GM18517 (cell line): ENCODE results near the gene PEPD.
"Not testable (repeated sequence)": the region's sequence is repeated elsewhere in the genome, so short reads cannot be mapped to it uniquely, and the experiment has no call there.

Source experiments
- ATAC-seq: cut with Tn5 transposase; IDR thresholded peaks from one replicate; pipeline ENCODE4 v1.9.1; 2021; ENCODE audit warnings: mild to moderate bottlenecking, moderate library complexity; ENCODE audit not compliant: unreplicated experiment

Gene PEPD

DNA sequence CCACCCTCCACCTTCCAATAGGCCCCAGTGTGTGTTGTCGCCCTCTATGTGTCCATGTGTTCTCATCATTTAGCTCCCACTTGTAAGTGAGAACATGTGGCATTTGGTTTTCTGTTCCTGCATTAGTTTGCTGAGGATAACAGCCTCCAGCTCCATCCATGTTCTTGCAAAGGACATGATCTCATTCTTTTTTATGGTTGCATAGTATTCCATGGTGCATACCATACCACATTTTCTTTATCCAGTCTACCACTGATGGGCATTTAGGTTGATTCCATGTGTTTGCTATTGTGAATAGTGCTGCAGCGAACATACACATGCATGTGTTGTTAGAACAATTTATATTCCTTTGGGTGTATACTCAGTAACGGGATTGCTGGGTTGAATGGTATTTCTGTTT lies 42.0 kb downstream of the PEPD start:
- ATAC-seq: not testable (repeated sequence)

- no peak for ATAC-seq
Observed at GRCh38 chr19:33477781-33478180, 43.8 kb downstream of the PEPD start.

- no peak for ATAC-seq
Observed at GRCh38 chr19:33476151-33476707, 45.4 kb downstream of the PEPD start.

GRCh38 chr19:33473653-33474305 lies 47.8 kb downstream of the PEPD start:
- ATAC-seq: no peak

GRCh38 chr19:33472691-33473652 lies 48.6 kb downstream of the PEPD start:
- ATAC-seq: no peak

DNA sequence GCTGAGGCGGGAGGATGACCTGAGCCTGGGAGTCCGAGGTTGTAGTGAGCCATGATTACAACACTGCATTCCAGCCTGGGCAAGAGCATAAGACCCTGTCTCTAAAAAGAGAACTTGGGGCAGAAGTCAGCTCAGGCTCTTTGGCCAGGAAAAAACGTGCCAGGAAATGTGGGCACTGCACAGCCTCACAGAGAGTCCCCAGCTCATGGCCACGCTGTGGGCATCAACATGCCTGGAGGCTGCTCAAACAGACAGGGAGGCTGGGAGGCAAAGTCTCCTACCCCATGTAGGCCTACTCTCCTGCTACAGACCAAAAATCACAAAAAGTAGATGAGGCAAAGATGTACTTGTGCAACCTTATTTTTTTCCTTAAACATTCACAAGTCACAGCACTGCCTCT lies 49.4 kb downstream of the PEPD start:
- no peak for ATAC-seq

DNA sequence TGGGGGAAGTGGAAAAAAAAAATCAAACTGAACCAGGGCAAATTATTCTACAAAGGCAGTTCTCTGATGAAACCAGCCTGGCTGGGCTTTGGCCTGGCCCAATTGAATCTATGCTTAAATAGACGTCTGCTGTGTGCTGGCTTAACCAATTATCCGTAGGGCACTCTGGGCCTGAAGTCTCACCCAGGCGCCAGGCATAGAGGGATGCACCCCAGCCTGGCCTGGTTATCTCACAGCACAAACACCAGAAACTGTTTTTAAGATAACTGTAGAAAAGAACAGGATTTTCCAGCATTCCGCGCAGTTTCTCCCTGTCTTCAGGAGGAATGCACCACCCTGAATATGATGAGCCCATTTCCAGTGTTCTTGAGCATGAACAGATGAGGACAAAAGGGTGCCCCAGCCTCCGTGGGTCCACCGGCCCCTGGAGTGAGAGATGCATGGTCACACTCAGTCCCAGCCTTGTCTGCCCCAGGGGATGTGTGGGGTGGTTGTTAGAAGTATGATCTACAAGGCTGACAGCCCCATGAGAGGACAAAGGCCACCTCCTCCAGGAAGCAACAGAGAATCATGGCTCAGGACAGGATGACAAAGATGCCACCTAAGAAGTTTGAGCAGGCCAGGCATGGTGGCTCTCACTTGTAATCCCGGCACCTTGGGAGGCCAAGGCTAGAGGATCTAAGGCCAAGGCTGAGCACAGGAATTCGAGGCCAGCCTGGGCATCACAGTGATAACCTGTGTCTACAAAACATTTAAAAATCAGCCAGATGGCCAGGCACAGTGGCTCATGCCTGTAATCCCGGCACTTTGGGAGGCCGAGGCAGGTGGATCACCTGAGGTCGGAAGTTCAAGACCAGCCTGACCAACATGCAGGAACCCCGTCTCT lies 50.2 kb downstream of the PEPD start:
- no peak for ATAC-seq

DNA sequence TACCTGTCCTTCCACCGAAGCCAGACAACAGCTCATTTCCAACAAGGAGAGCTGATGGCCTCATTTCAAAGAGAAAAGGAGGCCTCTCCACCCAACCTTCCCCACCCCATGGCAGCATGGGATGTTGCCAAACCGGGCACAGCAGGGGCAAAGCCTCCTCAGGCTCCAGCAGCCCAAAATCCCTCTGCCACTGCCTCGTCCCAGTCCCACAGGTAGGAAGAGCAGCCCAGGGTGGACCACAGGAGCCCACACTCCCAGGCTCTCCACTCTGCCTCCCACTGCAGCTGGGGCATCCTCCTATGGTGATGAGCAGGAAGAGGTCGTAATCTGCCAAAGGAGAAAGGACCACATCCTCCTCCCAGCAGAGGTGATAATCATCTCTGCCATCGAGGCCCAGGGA lies 50.9 kb downstream of the PEPD start:
- no peak for ATAC-seq

DNA sequence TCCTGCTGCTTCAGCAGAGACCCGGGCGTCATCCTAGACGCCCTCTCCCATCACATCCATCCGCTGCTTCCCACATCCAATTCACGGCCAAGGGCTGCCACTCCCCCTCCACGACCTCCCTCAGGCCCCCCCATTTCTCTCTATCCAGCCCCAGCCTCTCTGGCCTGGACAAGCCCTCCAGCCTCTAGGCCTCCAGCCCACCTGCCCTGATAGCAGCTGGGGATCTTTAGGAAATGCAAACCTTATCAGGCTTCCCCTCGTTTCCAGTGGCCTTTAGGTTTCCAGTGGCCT lies 51.6 kb downstream of the PEPD start:
- ATAC-seq: no peak

GRCh38 chr19:33469171-33470039 lies 52.2 kb downstream of the PEPD start:
- ATAC-seq: no peak

DNA sequence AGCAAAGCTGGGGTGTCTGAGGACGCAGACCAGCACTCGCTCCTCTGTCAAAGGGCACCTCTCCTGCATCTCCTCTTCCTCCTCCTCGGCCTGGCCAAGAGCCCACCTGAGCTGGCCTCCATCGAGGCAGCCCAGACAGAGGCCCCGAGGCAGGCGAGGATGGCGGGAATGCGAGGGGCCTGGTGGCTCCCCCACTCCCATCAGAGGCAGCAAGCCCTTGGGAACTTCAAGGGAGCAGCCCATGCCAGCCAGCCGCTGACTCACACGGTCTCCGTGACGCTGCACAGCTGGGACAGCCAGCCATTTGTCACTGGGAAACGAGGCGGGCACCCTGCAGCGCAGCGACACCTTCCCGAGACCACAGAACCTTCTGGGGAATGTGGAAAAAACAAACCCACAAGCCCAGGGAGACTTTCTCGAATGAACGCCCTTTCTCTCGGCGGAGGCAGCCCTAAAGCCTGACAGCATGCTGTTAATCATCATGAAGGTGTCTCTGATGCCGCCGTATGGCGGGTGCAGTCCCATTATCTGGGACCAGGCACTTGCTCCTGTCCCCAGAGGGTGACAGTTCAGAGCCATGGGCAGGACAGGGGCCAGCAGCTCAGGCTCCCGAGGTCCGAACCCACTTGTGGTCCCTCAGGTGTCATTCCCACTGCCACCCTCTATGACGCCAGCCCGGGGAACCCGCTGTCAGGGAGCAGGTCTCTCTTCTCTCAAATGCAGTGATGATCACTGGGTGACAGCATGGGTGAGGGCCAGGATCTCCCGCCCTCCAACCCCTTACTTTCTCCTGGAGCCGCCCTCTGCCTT lies 53.0 kb downstream of the PEPD start:
- no peak for ATAC-seq

DNA sequence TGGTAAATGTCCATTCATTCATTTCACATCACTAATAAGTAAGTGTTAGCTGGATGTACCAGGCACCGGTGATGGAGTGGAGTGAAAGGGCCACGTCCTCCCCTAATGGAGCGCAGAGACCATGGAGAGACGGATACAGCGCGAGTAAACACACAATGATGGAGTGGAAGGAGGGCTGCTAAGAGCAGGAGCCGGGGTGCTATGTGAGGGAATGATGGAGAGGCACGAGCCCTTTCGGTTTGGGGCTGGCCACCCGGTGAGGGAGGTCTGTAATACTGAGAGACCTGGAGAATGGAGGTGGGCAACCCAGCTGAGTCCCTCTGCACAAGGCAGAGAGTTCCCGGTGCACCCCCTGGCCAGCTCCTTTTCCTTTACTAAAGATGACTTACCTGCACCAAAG lies 53.7 kb downstream of the PEPD start:
- no peak for ATAC-seq

DNA sequence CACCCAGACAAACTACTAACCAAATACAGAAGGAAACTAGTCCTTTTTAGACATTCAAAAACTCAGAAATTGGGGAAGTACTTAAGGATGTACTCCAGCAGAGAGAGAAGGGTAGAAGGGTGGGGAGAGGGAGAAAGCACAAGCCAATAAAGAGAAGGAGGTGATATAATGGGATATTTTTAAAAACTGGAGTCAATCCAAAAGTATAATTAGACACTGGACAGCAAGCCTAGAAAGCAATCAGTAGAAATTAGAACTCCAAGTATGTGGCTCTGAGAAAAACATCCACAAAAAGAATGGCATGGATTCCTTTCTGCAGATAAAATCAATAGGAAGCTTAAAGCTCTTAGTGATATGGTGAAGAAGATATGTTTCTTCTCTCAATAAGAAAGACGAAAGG lies 55.8 kb downstream of the PEPD start:
- ATAC-seq: no peak

DNA sequence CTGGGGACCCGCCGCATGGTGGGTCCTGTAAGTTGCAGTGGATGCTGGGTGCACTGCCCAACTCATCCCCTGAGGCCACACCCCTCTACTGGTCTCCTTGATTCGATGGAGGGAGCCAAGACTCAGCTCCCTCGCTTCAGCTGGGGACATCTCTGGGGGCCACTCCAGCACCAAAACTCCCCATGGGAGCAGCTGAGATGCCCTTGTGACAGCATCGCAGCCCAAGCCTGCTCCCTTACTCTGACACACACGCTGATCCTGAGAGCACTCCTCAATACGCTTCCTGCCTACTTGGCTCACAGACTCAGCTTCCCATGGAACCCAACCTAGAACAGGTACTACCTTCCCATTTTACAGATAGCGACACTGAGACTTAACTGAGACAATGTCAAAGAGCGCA lies 56.2 kb downstream of the PEPD start:
- ATAC-seq: no peak

GRCh38 chr19:33464733-33465115 lies 56.9 kb downstream of the PEPD start:
- ATAC-seq: no peak

DNA sequence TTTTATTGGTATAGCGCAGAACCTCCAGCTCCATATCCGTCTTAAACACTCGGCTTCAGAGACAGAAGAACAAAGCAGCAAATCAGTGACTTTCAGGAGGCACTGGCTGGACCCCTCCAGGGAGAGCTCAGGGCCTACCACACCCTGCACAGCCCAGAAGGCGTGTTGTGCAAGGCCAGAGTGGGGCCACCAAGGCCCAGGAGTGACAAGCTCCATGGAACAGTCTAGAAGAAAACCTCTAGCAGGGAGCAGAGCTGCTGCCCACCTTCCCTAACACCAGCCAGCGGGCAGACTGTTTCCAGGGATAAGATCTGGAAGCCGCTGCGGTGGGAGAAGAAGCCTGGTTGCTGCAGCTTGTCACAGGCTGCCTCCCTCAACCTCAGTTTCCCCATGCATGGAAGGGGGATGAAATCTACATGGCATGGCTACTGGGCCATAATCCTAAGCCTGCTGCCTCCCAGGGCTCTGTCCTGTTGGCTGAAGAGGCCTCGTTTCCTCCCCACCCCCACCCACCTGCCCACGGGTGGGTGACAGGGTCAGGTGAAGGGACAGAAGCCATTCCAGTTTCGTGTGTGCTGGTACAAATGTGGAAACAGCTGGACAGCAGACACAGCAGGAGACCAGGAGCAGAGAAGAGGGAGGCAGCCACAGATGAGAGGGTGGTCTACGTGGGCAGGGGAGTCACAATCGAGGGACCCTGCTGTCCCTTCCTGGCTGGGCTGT lies 57.4 kb downstream of the PEPD start:
- ATAC-seq: no peak

- ATAC-seq: no peak
Observed at GRCh38 chr19:33463199-33463598, 58.4 kb downstream of the PEPD start.

DNA sequence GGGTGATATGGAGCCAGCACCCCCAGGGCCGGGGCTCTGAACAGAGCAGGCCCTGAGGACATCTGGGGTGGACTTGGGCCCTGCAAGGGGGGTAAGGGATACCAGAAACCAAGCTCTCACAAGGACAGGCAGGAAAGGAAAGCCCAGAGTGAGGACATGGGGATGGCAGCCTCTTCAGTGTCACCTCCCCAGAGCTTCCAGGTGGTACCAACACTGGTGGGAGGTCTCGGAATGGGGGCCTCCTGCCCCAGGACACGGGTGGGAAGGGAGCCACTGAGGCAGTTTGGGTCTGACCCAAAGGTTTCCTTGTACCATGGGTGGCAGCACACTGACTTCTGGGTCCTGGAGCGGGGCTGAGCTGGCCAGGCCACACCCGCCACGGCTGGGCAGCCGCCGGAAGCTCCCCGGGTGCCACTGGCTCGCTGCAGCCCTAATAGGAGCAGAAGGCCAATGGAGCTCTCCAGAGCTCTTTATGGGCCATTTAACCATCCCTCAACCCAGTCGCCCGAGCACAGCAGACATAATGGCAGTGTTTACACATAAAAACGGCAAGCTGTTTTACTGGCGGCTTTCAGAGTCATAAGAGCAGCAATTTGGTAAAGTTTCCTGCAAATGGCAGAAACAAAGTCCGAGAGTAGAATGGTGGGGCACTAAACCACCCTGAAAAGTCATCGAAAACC lies 59.3 kb downstream of the PEPD start:
- ATAC-seq: no peak
